OCI-M2 (cell line): ENCODE results near the gene LMO1.

Experiments used
- DNase-seq: peaks from one replicate; lab custom pipeline; 2025; ENCODE audit not compliant: unreplicated experiment; lab: John Stamatoyannopoulos, UW

Gene LMO1

DNA sequence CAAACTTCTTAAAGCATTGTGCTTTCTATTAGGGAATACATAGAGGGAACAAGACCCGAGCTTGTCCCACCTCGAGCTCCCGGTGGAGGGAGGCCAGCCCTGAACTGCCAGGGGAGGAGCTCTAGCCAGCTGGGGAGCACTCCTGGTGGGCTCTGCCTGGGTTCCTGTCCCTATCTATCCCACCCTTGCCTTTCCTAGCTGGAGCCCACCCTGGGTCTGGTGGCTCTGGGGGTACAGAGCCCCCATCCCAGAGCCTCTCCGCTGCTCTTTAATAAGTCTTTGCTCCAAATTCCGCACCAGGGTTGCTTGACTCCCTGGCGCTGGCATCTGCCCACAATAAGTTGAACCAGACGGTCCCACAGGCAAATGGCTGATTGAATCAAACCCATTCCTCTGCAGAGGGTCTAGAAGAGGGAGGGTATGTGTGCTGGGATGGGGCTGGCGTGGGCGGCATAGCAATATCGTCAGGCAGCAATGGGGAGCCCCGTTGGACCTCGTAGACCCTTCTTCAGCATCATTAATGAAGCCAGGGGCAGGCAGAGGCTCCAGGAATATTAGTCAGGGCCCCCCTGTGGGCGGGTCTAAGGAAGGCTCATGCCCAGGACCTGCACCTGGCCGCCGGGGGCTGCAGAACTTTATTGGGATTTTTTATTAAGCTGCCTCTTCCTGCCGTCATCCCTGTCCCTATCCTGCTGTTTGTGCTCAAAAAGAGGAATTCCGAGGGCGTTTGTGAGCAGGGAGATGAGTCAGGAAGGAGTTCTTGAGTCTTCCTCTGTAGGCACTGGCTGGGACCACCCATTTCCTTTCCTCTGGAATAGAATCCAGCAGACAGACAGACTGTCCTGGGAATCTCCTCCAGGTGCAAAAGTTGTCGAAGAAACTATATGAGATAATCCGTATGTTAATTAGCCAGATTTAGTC, 56.3 kb downstream of the LMO1 start:
- DNase-seq, result no peak

DNA sequence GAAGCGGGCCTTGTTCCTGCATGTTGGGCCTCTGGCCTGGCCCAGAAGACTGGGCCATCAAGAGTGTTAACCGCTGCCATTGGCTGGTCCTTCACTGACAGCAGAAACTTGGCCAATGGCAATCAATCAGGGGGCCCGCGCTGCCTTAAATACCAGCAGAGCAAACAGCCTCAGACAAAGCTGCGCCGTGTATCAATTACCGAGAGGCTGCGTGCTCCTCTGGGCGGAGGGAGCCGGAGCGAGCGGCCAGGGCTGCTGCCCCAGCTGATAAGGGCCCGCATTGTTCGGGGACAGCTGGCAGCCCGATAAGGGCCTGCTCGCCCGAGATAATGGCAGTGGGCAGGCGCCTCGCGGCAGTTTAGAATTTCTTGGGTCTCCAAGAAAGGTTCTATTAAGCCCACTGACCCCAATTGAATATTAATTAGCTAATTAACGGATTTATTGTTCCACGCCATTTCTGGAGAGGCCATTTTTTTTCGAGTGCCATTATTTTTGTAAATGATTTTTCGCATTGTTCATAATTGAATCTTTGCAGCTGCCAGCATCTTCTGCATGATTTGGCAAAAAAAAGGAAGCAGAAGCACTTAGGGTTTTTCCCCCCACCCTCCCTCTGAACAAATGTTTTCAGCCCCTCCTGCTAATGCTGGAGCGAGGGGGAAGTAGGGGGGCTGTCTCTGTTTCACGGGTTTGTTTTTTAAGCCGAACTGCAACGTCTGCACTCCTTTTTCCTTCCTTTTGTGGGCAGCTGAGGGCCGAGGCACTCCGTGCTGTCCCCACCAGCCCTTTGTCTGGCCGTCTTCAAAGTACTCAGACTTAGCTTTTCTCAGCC, 57.2 kb downstream of the LMO1 start:
- peak; percentile 44 for DNase-seq

DNA sequence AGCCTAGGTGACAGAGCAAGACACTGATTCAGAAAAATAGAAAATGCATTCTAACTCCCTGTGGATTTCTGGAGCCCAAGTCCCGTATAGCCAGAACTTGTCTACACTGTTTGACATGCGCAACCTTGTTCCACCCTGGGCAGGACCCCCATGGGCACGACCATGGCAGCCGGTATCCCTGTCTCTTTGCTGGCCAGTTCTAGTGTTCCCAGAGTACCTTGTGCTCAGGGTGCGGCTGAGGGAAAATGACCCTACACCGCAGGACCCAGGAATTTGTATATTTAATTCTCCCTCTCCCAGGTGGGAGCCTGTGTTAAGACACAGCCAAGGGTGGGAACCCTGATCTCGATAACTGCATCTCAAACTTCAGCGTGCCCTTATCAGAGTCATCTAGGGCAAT, 58.1 kb downstream of the LMO1 start:
- no peak for DNase-seq

DNA sequence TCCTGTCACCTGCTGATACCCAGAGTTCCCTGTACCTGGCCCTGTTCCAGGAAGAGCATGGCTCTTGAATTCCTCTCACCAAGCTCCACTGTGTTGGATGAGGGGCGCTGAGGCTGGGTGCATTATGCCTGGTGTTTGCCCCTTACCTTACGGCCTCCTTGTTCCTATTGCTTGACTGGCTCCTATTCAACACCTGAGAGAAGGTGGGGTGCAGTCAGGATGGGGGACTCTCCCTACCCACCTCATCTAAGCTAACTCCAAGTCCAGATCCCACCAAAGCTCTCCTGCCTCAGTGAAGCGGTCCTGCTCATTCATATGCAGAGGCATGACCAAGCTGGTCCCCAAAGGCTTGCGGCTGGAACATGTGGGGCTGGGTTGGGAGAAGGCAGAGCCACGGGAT, 59.1 kb downstream of the LMO1 start:
- DNase-seq, result no peak

DNA sequence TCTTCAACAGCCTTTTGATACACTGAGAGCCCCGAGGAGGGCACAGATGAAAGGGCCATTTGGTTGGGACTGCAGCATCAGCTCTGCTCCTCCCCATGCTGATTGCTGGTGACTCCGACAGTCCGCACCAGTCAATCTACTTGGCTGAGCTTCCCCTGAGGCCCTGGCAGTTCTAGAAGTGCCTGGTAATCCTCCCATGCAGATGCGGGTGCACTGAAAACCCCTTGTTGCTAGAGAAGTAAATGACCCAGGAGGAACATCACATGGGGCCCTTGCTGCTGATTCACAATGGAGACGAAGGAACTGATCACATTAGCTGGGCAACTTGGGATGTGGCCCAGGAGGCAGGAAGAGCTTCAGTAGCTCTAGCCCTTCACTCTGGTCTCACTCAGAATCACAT, 59.7 kb downstream of the LMO1 start:
- DNase-seq, result no peak

DNA sequence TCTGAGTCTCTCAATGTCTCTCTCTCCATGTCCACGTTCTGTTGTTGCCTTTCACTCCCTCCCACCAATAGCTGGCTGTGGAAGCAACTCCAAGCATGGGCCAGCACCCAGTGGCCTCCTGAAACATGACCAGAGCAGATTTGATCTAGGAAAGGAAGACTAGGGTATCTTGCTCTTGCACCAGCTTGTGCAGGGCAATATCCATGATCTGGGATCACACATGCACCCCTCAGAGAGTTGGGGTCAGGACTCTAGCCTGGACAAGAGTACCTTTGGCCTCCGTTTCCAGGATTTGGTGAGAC, 60.3 kb downstream of the LMO1 start:
- DNase-seq, result no peak

DNA sequence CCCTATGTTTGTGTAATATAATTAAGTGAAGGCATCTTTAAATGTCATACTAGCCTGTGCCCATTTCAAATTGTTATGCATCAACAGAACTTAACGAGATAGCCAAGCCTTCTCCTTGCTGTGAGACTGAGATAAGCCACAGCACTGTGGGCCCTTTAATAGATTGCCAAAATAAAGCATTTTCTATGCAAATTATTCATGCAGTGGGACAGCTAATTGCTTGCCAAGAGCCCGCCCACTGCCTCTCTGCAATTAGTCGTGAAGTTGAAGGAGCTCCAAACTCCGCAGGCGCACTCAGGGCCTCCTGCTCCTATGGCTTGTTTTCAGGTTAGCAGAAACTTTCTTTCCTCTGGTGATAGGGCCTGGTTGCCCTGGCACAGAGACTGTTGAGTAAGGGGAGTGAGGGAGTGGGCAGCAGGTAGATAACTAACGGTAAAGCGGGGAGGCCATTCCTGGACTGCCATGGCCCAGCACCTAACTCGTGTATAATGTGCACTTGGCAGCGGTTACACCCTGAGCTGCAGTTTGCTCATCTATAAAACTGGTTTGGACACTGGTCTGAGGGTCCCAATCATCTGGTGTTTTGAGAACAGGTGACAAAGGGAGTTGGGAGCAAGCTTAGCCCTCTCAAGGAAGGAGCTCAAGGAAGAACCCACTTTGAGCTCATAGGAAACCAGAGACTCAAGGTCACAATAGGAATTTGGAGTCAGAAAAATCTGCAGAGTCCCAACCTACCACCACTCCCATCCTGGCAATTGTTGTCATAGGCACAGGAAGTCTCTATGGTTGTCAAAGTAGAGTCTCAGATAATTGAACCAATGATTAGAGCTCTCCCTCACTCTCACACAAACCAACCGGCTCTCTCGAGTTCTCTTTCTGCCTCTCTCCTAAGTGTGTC, 60.9 kb downstream of the LMO1 start:
- DNase-seq, result no peak

DNA sequence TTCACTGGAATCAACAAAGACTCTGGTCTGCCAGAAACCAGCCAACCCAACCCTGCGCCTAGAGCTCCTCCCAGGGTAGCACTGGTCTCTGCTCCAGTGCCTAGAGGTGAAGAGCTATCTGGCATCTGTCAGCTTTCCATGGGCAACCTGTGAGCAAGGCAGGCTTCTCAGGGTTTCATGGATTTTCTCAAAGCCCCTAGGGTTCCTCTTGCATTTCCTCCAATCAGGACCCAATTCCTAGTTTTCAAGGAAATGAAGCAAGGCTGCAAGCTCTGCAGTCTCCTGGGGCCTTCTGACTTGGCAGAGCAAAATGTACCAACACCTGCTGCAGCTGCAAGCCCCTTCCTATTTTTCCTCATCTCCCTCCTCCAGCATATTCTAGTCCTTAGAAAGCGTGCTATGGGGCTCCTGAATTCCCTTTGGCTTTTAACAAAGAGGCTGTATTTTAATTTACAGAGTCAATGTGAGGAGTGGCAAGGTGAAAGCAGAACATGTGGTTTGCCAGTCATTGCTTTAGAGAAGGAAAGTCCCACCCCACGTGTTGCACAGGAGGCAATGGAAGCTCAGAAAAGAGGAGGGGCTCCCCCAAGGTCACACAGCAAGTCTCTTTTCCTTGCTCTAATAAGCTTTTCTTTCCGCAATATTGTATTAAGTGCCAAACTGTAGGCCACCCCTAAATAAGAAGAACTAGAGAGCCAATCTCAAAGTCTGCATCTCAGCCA, 61.9 kb downstream of the LMO1 start:
- no peak for DNase-seq

DNA sequence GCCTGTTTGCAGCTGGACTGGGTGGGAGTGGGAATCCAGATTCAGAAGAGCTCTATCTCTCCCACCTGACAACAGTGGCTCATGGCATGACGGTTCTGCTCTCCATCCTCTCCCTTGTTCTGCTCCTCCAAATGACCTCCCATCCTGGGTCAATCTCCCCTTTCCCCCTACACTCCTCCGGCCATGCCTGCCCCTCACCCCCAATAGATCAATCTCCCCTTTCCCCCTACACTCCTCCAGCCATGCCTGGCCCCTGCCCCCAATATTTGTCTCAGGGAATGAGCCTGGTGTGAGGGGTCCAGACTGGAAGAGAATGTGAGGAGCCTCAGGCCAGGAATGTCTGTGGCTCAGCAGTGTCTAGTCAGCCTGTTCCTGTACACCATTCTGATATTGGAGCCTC, 64.0 kb downstream of the LMO1 start:
- no peak for DNase-seq

DNA sequence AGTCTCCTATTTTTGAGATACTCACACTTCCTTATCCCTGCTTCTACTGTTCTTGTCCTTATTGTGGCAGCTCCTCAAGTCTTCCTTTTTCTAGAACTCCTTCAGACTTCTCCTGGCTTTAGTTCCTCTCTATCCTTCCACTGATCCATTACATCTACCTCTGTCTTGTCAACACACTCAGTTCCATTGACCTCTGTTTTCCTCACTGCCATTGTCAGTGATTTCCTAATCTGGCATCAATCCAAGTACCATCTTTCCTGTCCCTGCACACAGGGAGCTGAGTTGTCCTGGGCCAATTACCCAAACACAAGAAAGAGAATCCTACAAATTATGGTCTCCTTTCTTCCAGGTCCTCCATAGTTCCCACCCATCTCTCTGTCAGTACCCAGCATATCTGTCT, 66.9 kb downstream of the LMO1 start:
- no peak for DNase-seq

DNA sequence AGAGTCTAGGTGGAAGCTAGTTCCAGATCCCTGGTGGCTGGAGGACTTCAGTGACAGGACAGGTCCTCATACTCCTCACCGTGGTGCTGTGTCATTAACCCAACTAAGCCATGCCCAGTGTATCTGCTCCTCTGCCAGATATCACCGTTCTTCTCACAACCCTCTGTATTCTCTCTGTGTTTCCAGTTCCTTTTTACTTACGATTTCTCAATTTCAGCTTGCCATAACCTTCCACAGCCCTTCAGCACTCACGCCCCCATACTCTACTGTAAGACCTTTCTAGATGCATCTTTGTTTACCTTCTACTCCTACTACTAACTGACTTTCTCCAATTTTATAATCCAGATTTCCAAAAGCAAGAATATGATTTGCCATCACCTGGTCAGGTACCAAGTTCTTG, 68.7 kb downstream of the LMO1 start:
- DNase-seq, result no peak

DNA sequence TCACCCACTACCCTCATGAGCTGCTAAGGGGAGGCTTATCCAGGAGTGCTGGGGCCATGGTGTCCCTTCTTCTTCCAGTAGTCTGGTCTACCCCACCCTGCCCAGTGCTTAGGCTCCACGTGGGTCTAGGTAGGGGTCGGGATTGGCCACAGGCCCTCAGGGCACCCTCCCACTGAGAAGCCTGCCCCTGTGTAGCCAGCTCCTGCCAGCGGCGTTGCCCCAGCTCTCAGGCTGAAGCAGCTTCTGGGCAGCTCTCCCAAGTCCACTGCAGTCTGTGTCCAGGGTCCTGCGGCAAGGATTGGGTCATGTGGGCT, 70.8 kb downstream of the LMO1 start:
- no peak for DNase-seq

DNA sequence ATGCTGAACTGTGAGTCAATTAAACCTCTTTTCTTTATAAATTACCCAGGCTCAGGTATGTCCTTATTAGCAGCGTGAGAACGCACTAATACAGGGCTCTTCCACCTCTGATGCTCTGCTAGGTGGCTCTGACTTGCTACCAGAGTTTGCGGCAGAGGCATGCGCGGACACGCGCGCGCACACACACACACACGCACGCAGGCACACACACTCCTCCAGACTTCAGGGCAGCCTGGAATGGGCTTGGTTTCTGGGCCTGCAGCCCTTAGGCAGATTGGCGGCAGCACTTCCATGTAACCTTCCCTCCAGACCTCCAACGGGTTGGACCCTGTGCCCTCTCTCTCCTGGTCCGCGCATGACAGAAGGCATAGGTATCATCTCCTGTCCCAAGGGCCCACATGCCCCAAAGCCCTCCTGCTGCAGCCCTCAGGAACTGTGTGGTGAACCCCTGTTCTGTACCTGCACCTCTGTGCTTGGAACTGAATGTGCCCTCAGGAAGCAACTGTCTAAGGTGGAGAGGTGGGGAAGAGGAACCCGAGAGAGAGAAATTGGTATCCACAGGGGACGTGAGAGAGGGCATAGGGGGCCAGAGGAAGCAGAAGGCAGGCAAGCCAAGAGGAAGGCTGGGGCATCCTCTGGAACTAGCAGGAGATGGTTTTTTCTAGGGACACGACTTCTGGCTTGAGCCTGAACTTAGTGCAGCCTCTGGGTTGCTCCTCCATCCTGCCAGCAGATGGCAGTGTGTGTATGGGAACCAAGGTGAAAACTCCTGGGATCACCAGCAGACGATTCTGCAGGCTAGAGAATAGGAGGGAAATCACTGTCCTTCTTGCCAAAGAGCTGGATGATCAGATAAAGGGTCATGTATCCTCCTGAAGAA, 71.4 kb downstream of the LMO1 start:
- peak; percentile 4 for DNase-seq

DNA sequence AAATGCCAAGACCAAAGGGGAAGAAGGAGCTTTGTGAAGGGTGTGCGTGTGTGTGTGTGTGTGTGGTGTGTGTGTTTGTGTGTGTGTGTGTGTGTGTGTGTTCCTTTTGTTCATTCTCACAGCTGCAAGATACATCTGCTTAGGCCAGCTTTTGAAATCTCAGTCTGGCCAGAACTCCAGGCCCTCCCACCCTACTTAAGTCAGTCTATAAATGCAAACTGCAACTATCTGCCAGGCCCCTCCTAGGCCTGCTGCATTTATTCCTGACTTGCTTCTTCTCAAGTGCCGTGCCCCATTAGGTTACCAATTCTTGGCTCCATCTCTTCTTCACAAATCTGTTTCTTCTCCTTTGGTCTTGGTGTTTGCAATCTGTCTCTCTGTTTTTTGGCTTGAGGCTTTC, 73.2 kb downstream of the LMO1 start:
- DNase-seq, result no peak

DNA sequence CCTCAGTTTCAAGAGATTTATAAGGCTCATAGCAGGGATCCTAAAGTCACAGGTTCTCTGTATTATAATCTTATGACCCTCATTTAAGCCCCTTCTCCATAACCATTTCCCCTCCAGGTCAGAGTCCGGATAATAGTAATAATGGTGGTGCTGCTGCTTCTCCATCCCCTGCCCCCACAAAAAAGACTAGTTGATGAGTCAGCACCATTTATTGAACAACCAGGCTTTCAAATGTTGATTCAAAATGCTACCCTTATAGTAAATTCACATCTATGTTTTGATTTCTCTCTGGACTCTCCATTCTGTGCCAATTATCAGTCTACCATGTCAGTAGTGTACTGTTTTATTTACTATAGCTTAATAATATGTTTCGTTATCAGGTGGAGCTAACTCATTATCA, 77.2 kb downstream of the LMO1 start:
- no peak for DNase-seq

DNA sequence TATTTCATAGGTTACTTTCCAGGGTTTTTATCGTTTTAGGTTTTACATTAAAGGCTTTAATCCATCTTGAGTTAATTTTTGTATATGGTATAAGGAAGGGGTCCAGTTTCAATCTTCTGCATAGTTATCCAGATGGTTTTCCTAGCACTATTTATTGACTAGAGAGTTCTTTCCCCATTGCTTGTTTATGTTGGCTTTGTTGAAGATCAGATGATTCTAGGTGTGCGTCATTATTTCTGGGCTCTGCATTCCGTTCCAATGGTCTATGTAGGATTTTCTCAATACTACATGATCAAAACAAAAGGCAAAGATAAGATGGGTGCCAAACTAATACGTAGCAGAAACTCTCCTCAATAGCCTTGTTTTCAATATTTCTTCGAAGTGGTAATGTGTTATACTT, 80.6 kb downstream of the LMO1 start:
- DNase-seq, result no peak

DNA sequence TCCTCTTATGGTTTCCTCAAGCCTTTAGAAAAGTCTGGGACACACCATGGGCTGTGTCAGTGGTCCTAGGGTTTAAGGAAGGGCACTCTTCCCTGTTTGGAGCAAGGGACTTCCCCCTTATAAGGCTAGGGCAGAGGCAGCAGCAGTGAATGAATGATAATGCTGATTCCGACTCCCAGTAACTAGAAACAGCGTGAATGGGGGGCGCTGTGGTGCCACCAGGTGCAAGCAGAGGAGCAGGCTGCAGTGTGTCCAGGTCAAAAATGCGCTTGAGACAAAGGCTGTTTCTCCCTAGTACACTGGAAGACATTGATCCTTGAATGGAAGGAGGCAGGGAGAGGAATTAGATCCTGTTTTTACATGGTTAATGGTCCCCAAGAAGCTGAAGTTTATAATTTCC, 83.2 kb downstream of the LMO1 start:
- no peak for DNase-seq

DNA sequence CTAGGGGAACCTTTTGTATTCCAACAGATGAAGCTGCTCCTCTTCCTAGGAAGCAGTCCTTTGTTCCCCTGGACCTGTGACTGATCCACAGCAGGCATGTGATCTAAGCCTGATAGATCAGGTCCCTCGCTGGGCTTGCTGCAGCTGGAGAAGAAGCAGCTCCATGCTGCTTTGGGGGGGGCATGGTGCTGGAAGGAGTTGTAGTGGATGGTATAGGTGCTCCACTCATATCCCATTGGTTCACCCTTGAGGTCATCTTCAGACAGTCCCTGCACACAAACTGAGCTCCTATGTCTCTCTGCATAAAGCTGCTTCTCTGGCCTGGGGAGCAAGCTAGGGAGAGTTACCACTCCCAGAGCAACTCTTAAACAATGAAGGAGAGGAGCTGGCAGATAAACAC, 85.4 kb downstream of the LMO1 start:
- DNase-seq, result no peak

DNA sequence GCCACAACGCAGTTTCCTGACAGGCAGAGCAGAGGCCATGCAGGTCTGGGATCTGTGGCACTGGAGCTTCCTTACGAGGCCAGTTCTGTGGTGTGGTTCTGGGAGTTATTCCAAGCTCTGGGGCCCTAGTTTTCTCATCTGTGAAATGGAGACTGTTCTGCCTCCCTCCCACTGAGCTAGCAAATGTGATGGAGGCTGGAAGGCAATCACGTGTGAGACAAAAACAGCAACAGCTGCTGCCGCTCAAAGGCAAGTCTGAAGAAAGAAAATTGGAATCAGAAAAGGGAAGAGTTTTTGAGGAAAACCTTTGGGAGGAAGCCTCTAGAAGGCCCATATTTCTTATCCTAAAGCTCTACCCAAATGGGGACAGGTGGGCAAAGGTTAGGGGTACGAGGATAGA, 86.5 kb downstream of the LMO1 start:
- DNase-seq, result no peak
